GM23338 (cell line): Measurements from ENCODE around the gene PIBF1.
"Not testable (repeated sequence)": the region's sequence is repeated elsewhere in the genome, so short reads cannot be mapped to it uniquely, and the experiment has no call there.

Experiments
- CTCF ChIP-seq, 2 experiments: fragments of 200-600 bp in 1 of 2; sonication (generic) in 1 of 2; conservative IDR thresholded peaks; 2 replicates each; pipeline versions ENCODE4 v1.5.1 to v1.6.1; 2016 to 2017; ENCODE audit warnings: antibody characterized with exemption in 2 of 2, low read depth in 2 of 2, mild to moderate bottlenecking in 2 of 2, moderate library complexity in 1 of 2
- EZH2 ChIP-seq: fragments of 200-600 bp; sonication (generic); IDR thresholded peaks from one replicate; pipeline ENCODE4 v1.8.0; 2017; ENCODE audit warnings: antibody characterized with exemption, mild to moderate bottlenecking, low read depth; ENCODE audit not compliant: unreplicated experiment
- EZH2phosphoT487 ChIP-seq: fragments of 200-600 bp; sonication (generic); IDR thresholded peaks from one replicate; pipeline ENCODE4 v1.8.1; 2018; ENCODE audit warnings: antibody characterized with exemption; ENCODE audit not compliant: unreplicated experiment
- JUNB ChIP-seq: IDR thresholded peaks from one replicate; pipeline ENCODE4 v1.6.1; 2016; ENCODE audit warnings: antibody characterized with exemption; ENCODE audit not compliant: unreplicated experiment
- POLR2AphosphoS5 ChIP-seq: IDR thresholded peaks from 2 replicates; pipeline ENCODE4 v1.6.1; 2016; ENCODE audit warnings: antibody characterized with exemption, low read depth
- REST ChIP-seq: IDR thresholded peaks from one replicate; pipeline ENCODE4 v1.6.1; 2018; ENCODE audit warnings: antibody characterized with exemption; ENCODE audit not compliant: unreplicated experiment
- ZNF114 ChIP-seq: fragments of 250-450 bp; sonication (Bioruptor Pico); IDR thresholded peaks from 2 replicates; pipeline ENCODE4 v1.5.0; 2020; ENCODE audit warnings: mild to moderate bottlenecking, moderate library complexity

GRCh38 chr13:72784679-72785078, 2.7 kb downstream of the PIBF1 start:
- not testable (repeated sequence) for TF ChIP-seq JUNB; CTCF (conservative IDR thresholded peaks at IDR 0.05; ENCODE audit: low read depth in 2 of 2); EZH2phosphoT487; POLR2AphosphoS5; REST; EZH2; ZNF114 (CRISPR knock-in tag)
